GM12878 (cell line): Measurements from ENCODE around the gene ATP8A1. TPM values are rescaled to one million over a fixed set of nuclear protein-coding genes. Genes with fewer than 3 reads are reported as not detected.

Experiments used
- ATAC-seq: fragments of 200-7000 bp; cut with Tn5 transposase; 3 replicates; pipeline ENCODE4 v1.9.1; 2020; ENCODE audit warnings: mild to moderate bottlenecking, moderate library complexity
- BruUV-seq: library from RNA; stranded (reverse); fragments of 400-500 nt; replicated peaks from 2 replicates; lab custom pipeline; 2021; lab: Mats Ljungman, UMichigan
- CTCF ChIA-PET: fragments of 300-600 bp; sonication (Branson Sonifier 250); formaldehyde crosslinking; extraction: SDS; loops from one replicate; lab custom pipeline; 2021; ENCODE audit warnings: inconsistent platforms; lab: Yijun Ruan, JAX
- POLR2A ChIA-PET: fragments of 350-600 bp; formaldehyde crosslinking; extraction: SDS; loops from one replicate; lab custom pipeline; 2021; ENCODE audit warnings: inconsistent platforms; lab: Charles Lee
- RAD21 ChIA-PET: fragments of 300-600 bp; sonication (Branson Sonifier 250); formaldehyde crosslinking; loops from one replicate; lab custom pipeline; 2023; ENCODE audit warnings: antibody characterized with exemption; ENCODE audit not compliant: unreplicated experiment; lab: Charles Lee
- SMC1A ChIA-PET: fragments of 300-600 bp; sonication (Branson Sonifier 250); formaldehyde crosslinking; loops from one replicate; lab custom pipeline; 2023; ENCODE audit not compliant: unreplicated experiment, uncharacterized antibody; lab: Charles Lee
- DNase-seq: peaks from one replicate; pipeline ENCODE4 v3.0.0-alpha.2; 2011; ENCODE audit warnings: low read depth, low spot score
- FAIRE-seq: peaks from 3 replicates; lab custom pipeline; 2011; peaks lifted over from hg19 to GRCh38; lab: Jason Lieb, UNC
- H2AFZ ChIP-seq: 2 replicates; pipeline ENCODE4 v1.6.0; 2011; ENCODE audit warnings: low read depth, low read length, control low read depth; ENCODE audit not compliant: control insufficient read depth
- H3K27ac ChIP-seq: 2 replicates; pipeline ENCODE4 v1.5.1; 2011; ENCODE audit warnings: control low read depth; ENCODE audit not compliant: control insufficient read depth, insufficient read depth
- H3K27me3 ChIP-seq, 2 experiments: replicated peaks in 1 of 2; 2 replicates each; pipeline versions ENCODE4 v1.6.0 to v1.6.1; 2011; ENCODE audit warnings: low read length in 1 of 2; ENCODE audit not compliant: control insufficient read depth in 2 of 2, insufficient read depth in 2 of 2
- H3K36me3 ChIP-seq, 2 experiments: 2 replicates each; pipeline ENCODE4 v1.5.1; 2011; ENCODE audit warnings: low read length in 1 of 2; ENCODE audit not compliant: control insufficient read depth in 2 of 2, insufficient read depth in 2 of 2
- H3K4me1 ChIP-seq: 2 replicates; pipeline ENCODE4 v1.6.1; 2011; ENCODE audit warnings: mild to moderate bottlenecking, low read length, moderate library complexity, mixed read lengths; ENCODE audit not compliant: control insufficient read depth, insufficient read depth
- H3K4me2 ChIP-seq: 2 replicates; pipeline ENCODE4 v1.6.0; 2011; ENCODE audit warnings: control low read depth; ENCODE audit not compliant: control insufficient read depth, insufficient read depth
- H3K4me3 ChIP-seq: fragments of 200-600 bp; sonication (generic); 2 replicates; pipeline ENCODE4 v1.5.1; 2016
- H3K79me2 ChIP-seq: 2 replicates; pipeline ENCODE4 v1.6.0; 2011; ENCODE audit warnings: low read length; ENCODE audit not compliant: control insufficient read depth, insufficient read depth
- H3K9ac ChIP-seq: 2 replicates; pipeline ENCODE4 v1.8.0; 2011; ENCODE audit warnings: low read length, control low read depth, mixed read lengths; ENCODE audit not compliant: control insufficient read depth, insufficient read depth
- H3K9me3 ChIP-seq: replicated peaks from 3 replicates; pipeline ENCODE4 v1.5.1; 2011; ENCODE audit warnings: mild to moderate bottlenecking, low read length; ENCODE audit not compliant: control insufficient read depth, insufficient read depth
- H4K20me1 ChIP-seq: 2 replicates; pipeline ENCODE4 v1.6.0; 2011; ENCODE audit not compliant: control insufficient read depth, insufficient read depth
- CBFB ChIP-seq: IDR thresholded peaks from 2 replicates; pipeline ENCODE4 v1.6.1; 2016; ENCODE audit warnings: antibody characterized with exemption, low read depth
- CUX1 ChIP-seq: IDR thresholded peaks from 2 replicates; pipeline ENCODE4 v1.6.1; 2012; ENCODE audit warnings: improper control_type of control experiment, low read depth, low read length; ENCODE audit not compliant: insufficient replicate concordance
- EGR1 ChIP-seq, 2 experiments: IDR thresholded peaks; 1 replicate in 1 of 2; 2 replicates in 1 of 2; pipeline ENCODE4 v1.6.1; 2011 to 2012; ENCODE audit warnings: low read depth in 2 of 2, low read length in 2 of 2, borderline replicate concordance in 1 of 2, mild to moderate bottlenecking in 1 of 2, moderate library complexity in 1 of 2
- GATAD2B ChIP-seq: fragments of 450-650 bp; conservative IDR thresholded peaks from 2 replicates; pipeline ENCODE4 v1.6.1; 2017; ENCODE audit warnings: low read depth, mild to moderate bottlenecking, moderate library complexity
- HDGF ChIP-seq: fragments of 450-650 bp; IDR thresholded peaks from 2 replicates; pipeline ENCODE4 v1.6.1; 2016; ENCODE audit warnings: antibody characterized with exemption
- IKZF2 ChIP-seq, 2 experiments: fragments of 450-650 bp; IDR thresholded peaks; 2 replicates each; pipeline ENCODE4 v1.6.1; 2017; ENCODE audit warnings: mild to moderate bottlenecking in 2 of 2, moderate library complexity in 2 of 2
- IRF4 ChIP-seq: IDR thresholded peaks from 2 replicates; pipeline ENCODE4 v1.6.1; 2011; ENCODE audit warnings: low read depth, low read length
- KLF5 ChIP-seq: fragments of 450-650 bp; IDR thresholded peaks from 2 replicates; pipeline ENCODE4 v1.6.1; 2014; ENCODE audit warnings: mild to moderate bottlenecking; ENCODE audit not compliant: partially characterized antibody
- POLR2A ChIP-seq: IDR thresholded peaks from 2 replicates; pipeline ENCODE4 v1.6.1; 2011; ENCODE audit warnings: low read depth, mild to moderate bottlenecking, low read length
- RAD51 ChIP-seq: fragments of 450-650 bp; IDR thresholded peaks from 2 replicates; pipeline ENCODE4 v1.6.1; 2016; ENCODE audit warnings: moderate library complexity, mild to moderate bottlenecking, inconsistent platforms
- RFX5 ChIP-seq: IDR thresholded peaks from 2 replicates; pipeline ENCODE4 v1.6.1; 2011; ENCODE audit warnings: low read depth, low read length, improper control_type of control experiment
- TCF12 ChIP-seq: IDR thresholded peaks from 2 replicates; pipeline ENCODE4 v1.6.1; 2011; ENCODE audit warnings: low read depth, mild to moderate bottlenecking, low read length
- TCF3 ChIP-seq: IDR thresholded peaks from 2 replicates; pipeline ENCODE4 v1.6.1; 2012; ENCODE audit warnings: low read depth, mild to moderate bottlenecking, low read length, borderline replicate concordance; ENCODE audit not compliant: insufficient read depth
- TCF7 ChIP-seq: IDR thresholded peaks from 2 replicates; pipeline ENCODE4 v1.6.1; 2014; ENCODE audit warnings: antibody characterized with exemption, borderline replicate concordance
- YY1 ChIP-seq: IDR thresholded peaks from 2 replicates; pipeline ENCODE4 v1.6.1; 2011; ENCODE audit warnings: low read depth, mild to moderate bottlenecking, low read length
- ZBED1 ChIP-seq: IDR thresholded peaks from 2 replicates; pipeline ENCODE4 v1.6.1; 2016; ENCODE audit warnings: borderline replicate concordance
- ZNF24 ChIP-seq: fragments of 450-650 bp; IDR thresholded peaks from 2 replicates; pipeline ENCODE4 v1.6.1; 2017; ENCODE audit warnings: antibody characterized with exemption, mild to moderate bottlenecking
- WGBS: methylation state at CpG from one replicate; pipeline ENCODE4 v1.1.6; 2016; ENCODE audit warnings: low lambda C conversion rate; ENCODE audit not compliant: insufficient replicate concordance, insufficient coverage; ENCODE audit errors: missing lambda C conversion rate; 5-methylcytosine and 5-hydroxymethylcytosine counted together
- in situ Hi-C: fragments of 300-500 bp; cut with MboI; formaldehyde crosslinking; loops from 9 replicates; pipeline ENCODE4 v1.14.3; 2018; ENCODE audit warnings: mixed read lengths
- intact Hi-C: fragments of 100-400 bp; cut with micrococcal nuclease; formaldehyde crosslinking; loops from one replicate; pipeline ENCODE4 v1.14.2; 2022; ENCODE audit not compliant: unreplicated experiment
- polyA plus RNA-seq, 11 experiments: library from polyadenylated mRNA; depleted of rRNA in 4 of 11; unstranded in 6 of 11; stranded (reverse) in 5 of 11; fragments of >200 nt; fragmentation: Nextera tagmentation in 4 of 11; fragmentation: Illumina TruSeq in 1 of 11; extraction: Ambion mirVana in 4 of 11; extraction: Trizol in 1 of 11; gene quantifications; 1 replicate in 1 of 11; 2 replicates in 10 of 11; pipeline versions ENCODE4 v1.2.1 to v1.2.3, GENCODE V29; 2011 to 2016; ENCODE audit warnings: inconsistent platforms in 2 of 11, missing spikeins in 2 of 11, low read depth in 1 of 11
- total RNA-seq, 4 experiments: library from RNA; depleted of rRNA in 3 of 4; stranded (reverse); fragments of >200 nt in 3 of 4; fragmentation: Illumina TruSeq in 1 of 4; extraction: Trizol in 1 of 4; gene quantifications; 2 replicates each; pipeline versions ENCODE4 v1.2.1 to v1.2.3, GENCODE V29; 2013 to 2021
- TF ChIP-seq, protein P1 (sequence below): fragments of 450-650 bp; IDR thresholded peaks from 2 replicates; pipeline ENCODE4 v1.6.1; 2016; ENCODE audit warnings: mild to moderate bottlenecking
- TF ChIP-seq, protein P2 (sequence below): fragments of 450-650 bp; IDR thresholded peaks from 2 replicates; pipeline ENCODE4 v1.6.1; 2016; ENCODE audit warnings: mild to moderate bottlenecking

ATP8A1 gene
- total and polyA plus RNA-seq, 10 of the 15 experiments (the other 5 are each of a cell fraction or from before 2014, with no cell fraction given): 9.0 to 116 (median 37.3) TPM

GRCh38 chr4:42531341-42532030 is 125.4 kb downstream of the ATP8A1 start:
- ATAC-seq: no peak
- ChIA-PET SMC1A (no interaction called here), RAD21 (no interaction called here), POLR2A (no interaction called here), CTCF (no interaction called here)
- H3K79me2 ChIP-seq: no peaks in the 10 kb centered on the region
- no peak for FAIRE-seq
- no peak overlapping the region for H2AFZ ChIP-seq
- H4K20me1 ChIP-seq: no peaks in the 10 kb centered on the region
- no TSS peak for BruUV-seq
- H3K9ac ChIP-seq: no peak overlapping the region
- no peak for DNase-seq
- intact Hi-C loops (no loop called here), in situ Hi-C loops (no loop called here)
- H3K9me3 ChIP-seq: no peaks in the 10 kb centered on the region
- 97% methylated on average over 4 of the region's 4 CpGs for WGBS
- H3K27me3 ChIP-seq: no peaks in the 10 kb centered on the region
- H3K36me3 ChIP-seq: peaks cover 4 to 7% of the 10 kb centered on the region in 2 experiments; a peak in 3 of 4 replicates
- no peaks in the 10 kb centered on the region for H3K4me1 ChIP-seq
- no peak overlapping the region for H3K4me3 ChIP-seq
- H3K4me2 ChIP-seq: no peak overlapping the region
- no peak overlapping the region for H3K27ac ChIP-seq
- TF ChIP-seq CUX1 (no peak), GATAD2B (no peak), YY1 (no peak), ZNF24 (no peak), TCF3 (no peak), TCF12 (no peak), TCF7 (no peak), EGR1 (IDR thresholded peaks at IDR 0.05; ENCODE audit: borderline replicate concordance in 1 of 2, low read depth in 2 of 2, low read length in 2 of 2) (no peak), RFX5 (no peak), HDGF (no peak), IKZF2 (IDR thresholded peaks at IDR 0.05) (no peak), CBFB (no peak), RAD51 (no peak), KLF5 (no peak), IRF4 (no peak), ZBED1 (no peak), POLR2A (no peak)
- TF ChIP-seq, protein P1, sequence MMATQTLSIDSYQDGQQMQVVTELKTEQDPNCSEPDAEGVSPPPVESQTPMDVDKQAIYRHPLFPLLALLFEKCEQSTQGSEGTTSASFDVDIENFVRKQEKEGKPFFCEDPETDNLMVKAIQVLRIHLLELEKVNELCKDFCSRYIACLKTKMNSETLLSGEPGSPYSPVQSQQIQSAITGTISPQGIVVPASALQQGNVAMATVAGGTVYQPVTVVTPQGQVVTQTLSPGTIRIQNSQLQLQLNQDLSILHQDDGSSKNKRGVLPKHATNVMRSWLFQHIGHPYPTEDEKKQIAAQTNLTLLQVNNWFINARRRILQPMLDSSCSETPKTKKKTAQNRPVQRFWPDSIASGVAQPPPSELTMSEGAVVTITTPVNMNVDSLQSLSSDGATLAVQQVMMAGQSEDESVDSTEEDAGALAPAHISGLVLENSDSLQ: no peak
- TF ChIP-seq, protein P2, sequence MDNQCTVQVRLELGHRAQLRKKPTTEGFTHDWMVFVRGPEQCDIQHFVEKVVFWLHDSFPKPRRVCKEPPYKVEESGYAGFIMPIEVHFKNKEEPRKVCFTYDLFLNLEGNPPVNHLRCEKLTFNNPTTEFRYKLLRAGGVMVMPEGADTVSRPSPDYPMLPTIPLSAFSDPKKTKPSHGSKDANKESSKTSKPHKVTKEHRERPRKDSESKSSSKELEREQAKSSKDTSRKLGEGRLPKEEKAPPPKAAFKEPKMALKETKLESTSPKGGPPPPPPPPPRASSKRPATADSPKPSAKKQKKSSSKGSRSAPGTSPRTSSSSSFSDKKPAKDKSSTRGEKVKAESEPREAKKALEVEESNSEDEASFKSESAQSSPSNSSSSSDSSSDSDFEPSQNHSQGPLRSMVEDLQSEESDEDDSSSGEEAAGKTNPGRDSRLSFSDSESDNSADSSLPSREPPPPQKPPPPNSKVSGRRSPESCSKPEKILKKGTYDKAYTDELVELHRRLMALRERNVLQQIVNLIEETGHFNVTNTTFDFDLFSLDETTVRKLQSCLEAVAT: no peak
